DOHH2 (cell line): Measurements from ENCODE around the gene CHMP6.

Experiments
- CTCF ChIP-seq: fragments of 200-600 bp; sonication (generic); IDR thresholded peaks from one replicate; pipeline ENCODE4 v1.5.1; 2014; ENCODE audit warnings: antibody characterized with exemption, mild to moderate bottlenecking, low read depth, low read length; ENCODE audit not compliant: poor library complexity, severe bottlenecking
- EZH2phosphoT487 ChIP-seq: fragments of 200-600 bp; sonication (generic); IDR thresholded peaks from 2 replicates; pipeline ENCODE4 v1.6.1; 2017; ENCODE audit warnings: borderline replicate concordance, mild to moderate bottlenecking, antibody characterized with exemption, low read length, moderate library complexity, mixed read lengths

GRCh38 chr17:80980397-80981061 lies 11.1 kb upstream of the CHMP6 start:
- TF ChIP-seq CTCF (no peak), EZH2phosphoT487 (no peak)
